HCT116 (cell line): ENCODE results near the gene RUNX2. TPM values are rescaled to one million over a fixed set of nuclear protein-coding genes. Genes with fewer than 3 reads are reported as not detected.

Experiments used
- ATAC-seq: fragments of 200-7000 bp; cut with Tn5 transposase; 2 replicates; pipeline ENCODE4 v1.9.1; 2020; ENCODE audit warnings: mild to moderate bottlenecking, moderate library complexity
- BruUV-seq: library from RNA; stranded (reverse); fragments of 400-500 nt; replicated peaks from 2 replicates; lab custom pipeline; 2021; lab: Mats Ljungman, UMichigan
- CTCF ChIA-PET: fragments of 300-600 bp; sonication (Branson Sonifier 250); formaldehyde crosslinking; loops from one replicate; lab custom pipeline; 2021; ENCODE audit warnings: antibody characterized with exemption; lab: Charles Lee
- POLR2A ChIA-PET: fragments of 300-600, 350-600 bp; sonication (Branson Sonifier 250); formaldehyde crosslinking; loops from one replicate; lab custom pipeline; 2021; ENCODE audit warnings: antibody characterized with exemption; lab: Charles Lee
- RAD21 ChIA-PET, 2 experiments: fragments of 300-600 bp; sonication (Branson Sonifier 250); formaldehyde crosslinking; loops; one replicate each; lab custom pipeline; 2023; ENCODE audit warnings: low total read pairs in 2 of 2; ENCODE audit not compliant: uncharacterized antibody in 2 of 2, unreplicated experiment in 2 of 2, low non-redundant PET in 1 of 2; lab: Charles Lee
- DNase-seq: peaks from one replicate; pipeline ENCODE4 v3.0.0-alpha.2; 2010; ENCODE audit warnings: low read depth, low spot score
- H2AFZ ChIP-seq: fragments of 200-600 bp; shearing (Covaris generic), sonication (generic); 2 replicates; pipeline ENCODE4 v1.6.1; 2017; ENCODE audit warnings: low read depth, mixed run types, mixed read lengths, antibody characterized with exemption, low read length; ENCODE audit not compliant: poor library complexity, severe bottlenecking
- H3K27ac ChIP-seq: 2 replicates; pipeline ENCODE4 v1.5.1; 2012; ENCODE audit warnings: low read depth, low read length
- H3K27me3 ChIP-seq: fragments of 200-600 bp; sonication (generic); 2 replicates; pipeline ENCODE4 v1.6.1; 2016; ENCODE audit warnings: mixed run types, low read length, mixed read lengths; ENCODE audit not compliant: insufficient read depth
- H3K36me3 ChIP-seq, 2 experiments: fragments of 200-500 bp in 1 of 2; fragments of 200-600 bp in 1 of 2; sonication (Bioruptor generic) in 1 of 2; sonication (generic) in 1 of 2; 2 replicates each; pipeline versions ENCODE4 v1.5.1 to v1.6.1; 2014 to 2016; ENCODE audit warnings: low read length in 2 of 2, inconsistent platforms in 1 of 2, mixed read lengths in 1 of 2, mixed run types in 1 of 2; ENCODE audit not compliant: insufficient read depth in 2 of 2, control insufficient read depth in 1 of 2
- H3K4me1 ChIP-seq, 2 experiments: fragments of 200-600 bp in 1 of 2; sonication (generic) in 1 of 2; 2 replicates each; pipeline versions ENCODE4 v1.5.1 to v1.6.1; 2012 to 2017; ENCODE audit warnings: low read length in 2 of 2, inconsistent platforms in 1 of 2, mild to moderate bottlenecking in 1 of 2, mixed read lengths in 1 of 2, mixed run types in 1 of 2, moderate library complexity in 1 of 2; ENCODE audit not compliant: insufficient read depth in 2 of 2, control insufficient read depth in 1 of 2
- H3K4me2 ChIP-seq: fragments of 200-600 bp; sonication (generic); 2 replicates; pipeline ENCODE4 v1.6.1; 2017; ENCODE audit warnings: mixed run types, low read length, mixed read lengths
- H3K4me3 ChIP-seq, 2 experiments: fragments of 200-600 bp in 1 of 2; sonication (generic) in 1 of 2; replicated peaks in 1 of 2; 2 replicates each; pipeline ENCODE4 v1.5.1; 2011 to 2016; ENCODE audit warnings: low read length in 2 of 2, control low read depth in 1 of 2, low read depth in 1 of 2, mild to moderate bottlenecking in 1 of 2, mixed read lengths in 1 of 2, mixed run types in 1 of 2
- H3K79me2 ChIP-seq: fragments of 200-600 bp; sonication (generic); 2 replicates; pipeline ENCODE4 v1.6.1; 2017; ENCODE audit warnings: mild to moderate bottlenecking, mixed run types, low read length, moderate library complexity, mixed read lengths; ENCODE audit not compliant: insufficient read depth
- H3K9ac ChIP-seq: fragments of 200-600 bp; sonication (generic); 2 replicates; pipeline ENCODE4 v1.6.1; 2016; ENCODE audit warnings: low read length, mixed read lengths
- H3K9me2 ChIP-seq: fragments of 200-600 bp; sonication (generic), shearing (Covaris generic); 2 replicates; pipeline ENCODE4 v1.6.1; 2017; ENCODE audit warnings: mixed run types, mild to moderate bottlenecking, moderate library complexity; ENCODE audit not compliant: insufficient read depth
- H3K9me3 ChIP-seq, 2 experiments: fragments of 200-500 bp in 1 of 2; fragments of 200-600 bp in 1 of 2; sonication (Bioruptor generic) in 1 of 2; sonication (generic) in 1 of 2; 2 replicates each; pipeline ENCODE4 v1.6.1; 2014 to 2017; ENCODE audit warnings: low read length in 2 of 2, mixed read lengths in 2 of 2, inconsistent platforms in 1 of 2, low read depth in 1 of 2, mild to moderate bottlenecking in 1 of 2, mixed run types in 1 of 2, moderate library complexity in 1 of 2; ENCODE audit not compliant: control insufficient read depth in 1 of 2, insufficient read depth in 1 of 2
- H4K20me1 ChIP-seq: fragments of 200-600 bp; sonication (generic), shearing (Covaris generic); 2 replicates; pipeline ENCODE4 v1.6.1; 2017; ENCODE audit warnings: mixed run types, mild to moderate bottlenecking, moderate library complexity; ENCODE audit not compliant: insufficient read depth
- CEBPB ChIP-seq: IDR thresholded peaks from 2 replicates; pipeline ENCODE4 v1.6.1; 2012; ENCODE audit warnings: low read depth
- EZH2 ChIP-seq: fragments of 200-600 bp; sonication (generic); IDR thresholded peaks from 2 replicates; pipeline ENCODE4 v1.6.1; 2017; ENCODE audit warnings: antibody characterized with exemption, mixed run types
- FOSL1 ChIP-seq: IDR thresholded peaks from 2 replicates; pipeline ENCODE4 v1.6.1; 2012; ENCODE audit warnings: low read depth
- JUND ChIP-seq: IDR thresholded peaks from 2 replicates; pipeline ENCODE4 v1.6.1; 2012
- POLR2AphosphoS5 ChIP-seq: IDR thresholded peaks from 2 replicates; pipeline ENCODE4 v1.6.1; 2011; ENCODE audit warnings: mild to moderate bottlenecking, low read depth, low read length, moderate library complexity
- RAD21 ChIP-seq: IDR thresholded peaks from 2 replicates; pipeline ENCODE4 v1.6.1; 2012; ENCODE audit warnings: low read depth, mild to moderate bottlenecking
- SP1 ChIP-seq: IDR thresholded peaks from 2 replicates; pipeline ENCODE4 v1.6.1; 2012; ENCODE audit warnings: low read depth
- SRF ChIP-seq: IDR thresholded peaks from 2 replicates; pipeline ENCODE4 v1.6.1; 2012; ENCODE audit warnings: low read depth
- TCF7L2 ChIP-seq: IDR thresholded peaks from 2 replicates; pipeline ENCODE4 v1.7.0; 2011; ENCODE audit warnings: borderline replicate concordance, inconsistent platforms; ENCODE audit not compliant: insufficient read depth, insufficient read length; ENCODE audit errors: extremely low read depth
- YY1 ChIP-seq: IDR thresholded peaks from 2 replicates; pipeline ENCODE4 v1.6.1; 2011; ENCODE audit warnings: low read length, low read depth, moderate library complexity, mild to moderate bottlenecking; ENCODE audit not compliant: insufficient replicate concordance; ENCODE audit errors: extremely low read depth
- ZFX ChIP-seq: fragments of 450-650 bp; IDR thresholded peaks from 2 replicates; pipeline ENCODE4 v1.6.1; 2017
- ZNF274 ChIP-seq: fragments of 200-500 bp; sonication (Bioruptor generic); IDR thresholded peaks from 2 replicates; pipeline ENCODE4 v1.6.1; 2014; ENCODE audit warnings: mild to moderate bottlenecking, low read depth, low read length, inconsistent platforms
- intact Hi-C: fragments of 100-400 bp; cut with micrococcal nuclease; formaldehyde crosslinking; loops from 2 replicates; pipeline ENCODE4 v1.10.0; 2022
- total RNA-seq: library from RNA; stranded (reverse); gene quantifications from one replicate; pipeline ENCODE4 v1.2.1, GENCODE V29; 2021; ENCODE audit not compliant: unreplicated experiment
- TF ChIP-seq, protein P1 (sequence below): IDR thresholded peaks from 2 replicates; pipeline ENCODE4 v1.6.1; 2012
- TF ChIP-seq, protein P2 (sequence below): IDR thresholded peaks from 2 replicates; pipeline ENCODE4 v1.6.1; 2011; ENCODE audit warnings: mild to moderate bottlenecking, low read length, moderate library complexity; ENCODE audit not compliant: insufficient replicate concordance; ENCODE audit errors: extremely low read depth

RUNX2 gene
- total RNA-seq, 1 experiment from 2014 or later: 1.1 TPM

DNA sequence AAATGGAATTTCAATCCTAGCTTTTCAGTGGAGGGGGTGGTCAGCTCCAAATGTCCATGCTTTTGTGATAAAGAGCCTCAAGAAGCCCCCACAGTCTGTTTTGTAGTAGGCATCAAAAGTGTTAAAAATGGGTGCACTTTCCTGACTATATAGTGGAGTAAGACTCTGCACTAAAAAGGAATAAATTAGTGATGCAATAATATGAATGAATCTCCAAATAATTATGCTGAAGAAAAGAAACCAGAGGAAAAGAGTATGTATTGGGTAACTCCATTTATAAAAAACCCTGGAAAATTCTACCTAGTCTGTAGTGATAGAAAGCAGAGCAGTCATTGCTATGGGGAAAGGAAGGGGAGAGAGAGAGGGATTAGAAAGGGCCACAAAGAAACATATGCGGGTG lies 360.1 kb downstream of the RUNX2 start:
- DNase-seq: no peak
- CTCF ChIA-PET: no interaction called here
- no peaks in the 10 kb centered on the region for H4K20me1 ChIP-seq
- POLR2A ChIA-PET: no interaction called here
- BruUV-seq: no TSS peak
- H3K9me2 ChIP-seq: no peaks in the 10 kb centered on the region
- no peaks in the 10 kb centered on the region for H3K36me3 ChIP-seq
- no peak overlapping the region for H3K9ac ChIP-seq
- no peaks in the 10 kb centered on the region for H3K4me1 ChIP-seq
- no peak for TF ChIP-seq EZH2
- no peak for TF ChIP-seq CEBPB
- no peak for TF ChIP-seq ZNF274
- TF ChIP-seq ZFX: no peak
- TF ChIP-seq SP1: no peak
- TF ChIP-seq, all 23 proteins: peak for 0
- Histone ChIP-seq H3K27me3 (no peaks in the 10 kb centered on the region), H3K4me3 (no peak overlapping the region), H3K27ac (no peak overlapping the region), H3K9me3 (no peaks in the 10 kb centered on the region), H3K4me2 (no peak overlapping the region), H2AFZ (no peak overlapping the region), H3K79me2 (no peaks in the 10 kb centered on the region)
- RAD21 ChIA-PET: no interaction called here
- no peak for ATAC-seq
- intact Hi-C loops: no loop called here

DNA sequence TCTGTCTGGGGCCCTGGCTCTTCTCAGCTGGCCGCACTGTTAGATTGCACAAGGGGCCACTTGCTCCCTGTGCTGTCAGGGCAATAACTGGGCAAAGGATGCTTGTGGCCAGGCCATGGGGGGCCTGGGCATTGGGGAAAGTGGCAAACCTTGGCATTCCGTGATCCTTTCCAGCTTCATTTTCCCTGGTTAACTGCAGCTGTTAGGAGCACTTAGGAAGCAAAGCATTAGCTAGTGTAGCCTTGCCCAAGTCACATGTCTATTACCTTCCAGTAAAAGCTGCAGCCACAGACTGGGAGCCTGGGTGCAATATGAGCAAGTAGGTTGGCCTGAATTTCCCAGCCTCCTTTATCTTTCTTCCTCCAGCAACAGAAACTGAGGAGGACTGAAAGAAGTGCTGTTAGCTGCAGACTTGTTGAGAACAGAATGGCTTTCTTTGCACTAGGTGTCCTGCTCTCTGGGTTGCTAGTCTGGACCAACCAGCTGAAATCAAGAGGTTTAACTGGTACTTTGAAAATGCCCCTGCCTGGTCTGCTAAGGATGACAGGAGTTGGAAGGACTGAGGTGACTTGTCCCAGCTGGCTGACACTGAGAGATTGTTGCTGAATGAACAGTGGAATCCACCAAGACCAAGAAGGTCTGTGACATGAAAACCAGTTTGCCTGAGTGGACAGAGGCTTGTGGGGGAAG lies 361.9 kb downstream of the RUNX2 start:
- no peak overlapping the region for H3K4me2 ChIP-seq
- TF ChIP-seq RAD21: no peak
- TF ChIP-seq, protein P1, sequence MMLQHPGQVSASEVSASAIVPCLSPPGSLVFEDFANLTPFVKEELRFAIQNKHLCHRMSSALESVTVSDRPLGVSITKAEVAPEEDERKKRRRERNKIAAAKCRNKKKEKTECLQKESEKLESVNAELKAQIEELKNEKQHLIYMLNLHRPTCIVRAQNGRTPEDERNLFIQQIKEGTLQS: no peak
- TF ChIP-seq FOSL1: no peak
- TF ChIP-seq, protein P2, sequence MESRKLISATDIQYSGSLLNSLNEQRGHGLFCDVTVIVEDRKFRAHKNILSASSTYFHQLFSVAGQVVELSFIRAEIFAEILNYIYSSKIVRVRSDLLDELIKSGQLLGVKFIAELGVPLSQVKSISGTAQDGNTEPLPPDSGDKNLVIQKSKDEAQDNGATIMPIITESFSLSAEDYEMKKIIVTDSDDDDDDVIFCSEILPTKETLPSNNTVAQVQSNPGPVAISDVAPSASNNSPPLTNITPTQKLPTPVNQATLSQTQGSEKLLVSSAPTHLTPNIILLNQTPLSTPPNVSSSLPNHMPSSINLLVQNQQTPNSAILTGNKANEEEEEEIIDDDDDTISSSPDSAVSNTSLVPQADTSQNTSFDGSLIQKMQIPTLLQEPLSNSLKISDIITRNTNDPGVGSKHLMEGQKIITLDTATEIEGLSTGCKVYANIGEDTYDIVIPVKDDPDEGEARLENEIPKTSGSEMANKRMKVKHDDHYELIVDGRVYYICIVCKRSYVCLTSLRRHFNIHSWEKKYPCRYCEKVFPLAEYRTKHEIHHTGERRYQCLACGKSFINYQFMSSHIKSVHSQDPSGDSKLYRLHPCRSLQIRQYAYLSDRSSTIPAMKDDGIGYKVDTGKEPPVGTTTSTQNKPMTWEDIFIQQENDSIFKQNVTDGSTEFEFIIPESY: no peak
- no peak for TF ChIP-seq SRF
- TF ChIP-seq JUND: no peak
- TF ChIP-seq YY1: no peak
- no peak for TF ChIP-seq ZFX
- TF ChIP-seq TCF7L2: no peak
- no peak for TF ChIP-seq POLR2AphosphoS5
- no peak for TF ChIP-seq EZH2
- no peak for TF ChIP-seq ZNF274
- H3K36me3 ChIP-seq: no peaks in the 10 kb centered on the region
- no peaks in the 10 kb centered on the region for H3K4me1 ChIP-seq
- ChIA-PET RAD21 (no interaction called here), CTCF (no interaction called here), POLR2A (no interaction called here)
- intact Hi-C loops: no loop called here
- DNase-seq (no peak), ATAC-seq (no peak)
- no TSS peak for BruUV-seq
- H3K9ac ChIP-seq: no peak overlapping the region
- H3K27ac ChIP-seq: no peak overlapping the region
- no peaks in the 10 kb centered on the region for H4K20me1 ChIP-seq
- H3K27me3 ChIP-seq: no peaks in the 10 kb centered on the region
- no peaks in the 10 kb centered on the region for H3K9me2 ChIP-seq
- no peak overlapping the region for H2AFZ ChIP-seq
- H3K79me2 ChIP-seq: no peaks in the 10 kb centered on the region
- H3K4me3 ChIP-seq: no peak overlapping the region
- no peaks in the 10 kb centered on the region for H3K9me3 ChIP-seq
